HepG2 (cell line): ENCODE data around the gene GAS2L1. TPM values are rescaled to one million over a fixed set of nuclear protein-coding genes. Genes with fewer than 3 reads are reported as not detected.

Experiments used
- AGO2 ChIP-seq: fragments of 200-400 bp; formaldehyde crosslinking; optimal IDR thresholded peaks from 2 replicates; pipeline ENCODE3; 2017; ENCODE audit warnings: mild to moderate bottlenecking, low read depth, low read length, moderate library complexity
- BATF2 ChIP-seq: sonication (generic); formaldehyde crosslinking; IDR thresholded peaks from 2 replicates; pipeline ENCODE4 v1.8.0; 2022; ENCODE audit warnings: mild to moderate bottlenecking, missing genetic modification reagents, moderate library complexity
- FIP1L1 ChIP-seq: fragments of 200-400 bp; formaldehyde crosslinking; IDR thresholded peaks from 2 replicates; pipeline ENCODE4 v1.6.1; 2018; ENCODE audit warnings: low read depth, mild to moderate bottlenecking, low read length, moderate library complexity, borderline replicate concordance; ENCODE audit not compliant: insufficient read depth
- MED1 ChIP-seq: sonication (generic); formaldehyde crosslinking; IDR thresholded peaks from 2 replicates; pipeline ENCODE4 v1.4.0; 2020; ENCODE audit warnings: missing genetic modification reagents
- NRL ChIP-seq: sonication (generic); formaldehyde crosslinking; IDR thresholded peaks from 2 replicates; pipeline ENCODE4 v1.5.0; 2020; ENCODE audit warnings: missing genetic modification reagents, mild to moderate bottlenecking, moderate library complexity, borderline replicate concordance
- PHF20 ChIP-seq: sonication (generic); formaldehyde crosslinking; IDR thresholded peaks from 2 replicates; pipeline ENCODE4 v1.5.0; 2020; ENCODE audit warnings: mild to moderate bottlenecking, missing genetic modification reagents
- PHF21A ChIP-seq: sonication (generic); formaldehyde crosslinking; IDR thresholded peaks from 2 replicates; pipeline ENCODE4 v1.5.0; 2020; ENCODE audit warnings: mild to moderate bottlenecking, missing genetic modification reagents
- PTBP1 ChIP-seq: fragments of 200-400 bp; formaldehyde crosslinking; IDR thresholded peaks from 2 replicates; pipeline ENCODE4 v1.6.1; 2018; ENCODE audit warnings: low read length, low read depth; ENCODE audit not compliant: poor library complexity, severe bottlenecking
- SMAD3 ChIP-seq: sonication (generic); formaldehyde crosslinking; IDR thresholded peaks from 2 replicates; pipeline ENCODE4 v1.4.0; 2020; ENCODE audit warnings: missing genetic modification reagents
- SYNCRIP ChIP-seq: fragments of 200-400 bp; formaldehyde crosslinking; IDR thresholded peaks from 2 replicates; pipeline ENCODE4 v1.6.1; 2018; ENCODE audit warnings: mild to moderate bottlenecking, low read depth, low read length; ENCODE audit not compliant: insufficient read depth
- TSC22D2 ChIP-seq: sonication (generic); formaldehyde crosslinking; IDR thresholded peaks from 2 replicates; pipeline ENCODE4 v1.5.1; 2020; ENCODE audit warnings: missing genetic modification reagents, mild to moderate bottlenecking, borderline replicate concordance
- YEATS4 ChIP-seq: sonication (generic); formaldehyde crosslinking; IDR thresholded peaks from 2 replicates; pipeline ENCODE4 v1.4.0; 2020; ENCODE audit warnings: missing genetic modification reagents, borderline replicate concordance
- ZBTB49 ChIP-seq: sonication (generic); formaldehyde crosslinking; IDR thresholded peaks from 2 replicates; pipeline ENCODE4 v1.4.0; 2020; ENCODE audit warnings: missing genetic modification reagents, borderline replicate concordance
- ZMYM3 ChIP-seq: sonication (generic); formaldehyde crosslinking; IDR thresholded peaks from 2 replicates; pipeline ENCODE4 v1.5.1; 2020; ENCODE audit warnings: mild to moderate bottlenecking, missing genetic modification reagents
- ZMYM4 ChIP-seq: sonication (generic); formaldehyde crosslinking; IDR thresholded peaks from 2 replicates; pipeline ENCODE4 v1.8.1; 2023; ENCODE audit warnings: mild to moderate bottlenecking, missing genetic modification reagents
- ZNF275 ChIP-seq: sonication (generic); formaldehyde crosslinking; IDR thresholded peaks from 2 replicates; pipeline ENCODE4 v1.8.0; 2022; ENCODE audit warnings: missing genetic modification reagents, mild to moderate bottlenecking, inconsistent platforms, borderline replicate concordance
- ZNF562 ChIP-seq: sonication (generic); formaldehyde crosslinking; IDR thresholded peaks from 2 replicates; pipeline ENCODE4 v1.8.0; 2022; ENCODE audit warnings: missing genetic modification reagents, borderline replicate concordance
- ZNF652 ChIP-seq: IDR thresholded peaks from 2 replicates; pipeline ENCODE4 v1.6.1; 2016; ENCODE audit warnings: low read depth, borderline replicate concordance
- ZNF687 ChIP-seq: sonication (generic); formaldehyde crosslinking; IDR thresholded peaks from 2 replicates; pipeline ENCODE4 v1.5.1; 2020; ENCODE audit warnings: mild to moderate bottlenecking, missing genetic modification reagents, moderate library complexity
- ZNF879 ChIP-seq: sonication (generic); formaldehyde crosslinking; IDR thresholded peaks from 2 replicates; pipeline ENCODE4 v1.8.1; 2023; ENCODE audit warnings: missing genetic modification reagents
- polyA plus RNA-seq, 8 experiments: library from polyadenylated mRNA; depleted of rRNA in 3 of 8; stranded (reverse) in 7 of 8; unstranded in 1 of 8; fragments of >200 nt; fragmentation: Illumina TruSeq in 4 of 8; extraction: Trizol in 4 of 8; gene quantifications; 2 replicates each; pipeline versions ENCODE4 v1.2.1 to v1.2.3, GENCODE V29; 2011 to 2016; ENCODE audit warnings: low read depth in 4 of 8, missing spikeins in 1 of 8, mixed read lengths in 1 of 8; ENCODE audit not compliant: insufficient read depth in 1 of 8
- total RNA-seq, 5 experiments: library from RNA; depleted of rRNA; stranded (reverse); fragments of >200 nt; fragmentation: Illumina TruSeq; extraction: Trizol; gene quantifications; 2 replicates each; pipeline ENCODE4 v1.2.3, GENCODE V29; 2016; ENCODE audit warnings: low read depth in 1 of 5

The GAS2L1 gene
- total and polyA plus RNA-seq, 2 of the 13 experiments (the other 11 are each of a cell fraction or from before 2014, with no cell fraction given) = 1.8 to 3.3 TPM

- TF ChIP-seq ZBTB49 (CRISPR knock-in tag) = no peak
- TF ChIP-seq MED1 (CRISPR knock-in tag) = peak; percentile 16; the same call in 1 of the 2 replicates
- 0 out of 2 replicates have a peak, but pooled peaks have one; percentile 21 for TF ChIP-seq SMAD3 (CRISPR knock-in tag)
- no peak for TF ChIP-seq ZNF562
- no peak for TF ChIP-seq FIP1L1
- TF ChIP-seq NRL (CRISPR knock-in tag) = no peak
- no peak for TF ChIP-seq BATF2 (CRISPR knock-in tag)
- no peak for TF ChIP-seq ZNF687 (CRISPR knock-in tag)
- TF ChIP-seq ZNF879 (CRISPR knock-in tag) = no peak
- no peak for TF ChIP-seq ZMYM3
- TF ChIP-seq YEATS4 (CRISPR knock-in tag) = no peak
- TF ChIP-seq AGO2 = no peak
- TF ChIP-seq ZNF275 (CRISPR knock-in tag) = 0 out of 2 replicates have a peak, but pooled peaks have one; percentile 50
- peak; percentile 52; the same call in 1 of the 2 replicates for TF ChIP-seq PHF21A (CRISPR knock-in tag)
- TF ChIP-seq TSC22D2 = no peak
- no peak for TF ChIP-seq PTBP1
- TF ChIP-seq ZNF652 (CRISPR knock-in tag) = no peak
- TF ChIP-seq SYNCRIP = no peak
- TF ChIP-seq ZMYM4 (CRISPR knock-in tag) = no peak
- no peak for TF ChIP-seq PHF20
These were observed 36.5 kb upstream of the GAS2L1 start (continued) for GRCh38 chr22:29269731-29270474.
